A549 (cell line): ENCODE measurements around the gene CYB561D2. TPM values are rescaled to one million over a fixed set of nuclear protein-coding genes. Genes with fewer than 3 reads are reported as not detected.

Source experiments
- ATAC-seq, 2 experiments: fragments of 200-7000 bp in 1 of 2; fragments of >200 bp in 1 of 2; cut with Nextera tagmentation in 1 of 2; cut with Tn5 transposase in 1 of 2; 3 replicates each; pipeline versions ENCODE4 v1.8.0 to v1.9.1; 2018 to 2020; ENCODE audit warnings: mild to moderate bottlenecking in 1 of 2, moderate library complexity in 1 of 2
- CTCF ChIA-PET: fragments of 300-600 bp; sonication (Branson Sonifier 250); formaldehyde crosslinking; extraction: SDS; loops from one replicate; lab custom pipeline; 2021; ENCODE audit warnings: antibody characterized with exemption, inconsistent platforms; lab: Yijun Ruan, JAX
- POLR2A ChIA-PET: fragments of 350-600 bp; formaldehyde crosslinking; extraction: SDS; loops from one replicate; lab custom pipeline; 2021; ENCODE audit warnings: antibody characterized with exemption, inconsistent platforms; lab: Yijun Ruan, JAX
- DNase-seq, 2 experiments: peaks; one replicate each; pipeline versions ENCODE4 v3.0.0 to v3.0.0-alpha.2; 2011 to 2016; ENCODE audit warnings: low read depth in 1 of 2, low spot score in 1 of 2
- FAIRE-seq: peaks from 2 replicates; lab custom pipeline; 2011; peaks lifted over from hg19 to GRCh38; lab: Jason Lieb, UNC
- H3K27ac ChIP-seq, 2 experiments: fragments of >200 bp; sonication (Bioruptor Twin); formaldehyde crosslinking; 3 replicates each; pipeline ENCODE4 v1.5.1; 2016 to 2017
- H3K4me1 ChIP-seq: fragments of >200 bp; sonication (Bioruptor Twin); formaldehyde crosslinking; 3 replicates; pipeline ENCODE4 v1.6.1; 2016
- H3K4me2 ChIP-seq: fragments of >200 bp; sonication (Bioruptor Twin); formaldehyde crosslinking; 3 replicates; pipeline ENCODE4 v1.6.1; 2016
- H3K4me3 ChIP-seq: fragments of >200 bp; sonication (Bioruptor Twin); formaldehyde crosslinking; 3 replicates; pipeline ENCODE4 v1.5.1; 2016
- H3K9me3 ChIP-seq: fragments of >200 bp; sonication (Bioruptor Twin); formaldehyde crosslinking; 3 replicates; pipeline ENCODE4 v1.6.1; 2016
- BHLHE40 ChIP-seq: IDR thresholded peaks from 2 replicates; pipeline ENCODE4 v1.6.1; 2012; ENCODE audit warnings: low read depth, low read length, inconsistent platforms
- GATA3 ChIP-seq: IDR thresholded peaks from 2 replicates; pipeline ENCODE4 v1.6.1; 2012; ENCODE audit warnings: borderline replicate concordance
- HDAC2 ChIP-seq: fragments of 200-600 bp; sonication (generic); IDR thresholded peaks from 2 replicates; pipeline ENCODE4 v1.6.1; 2016
- HOXB13 ChIP-seq: fragments of 250-450 bp; sonication (Bioruptor Pico); IDR thresholded peaks from 2 replicates; pipeline ENCODE4 v1.5.0; 2020; ENCODE audit warnings: low read depth, mild to moderate bottlenecking, moderate library complexity
- JUN ChIP-seq, 2 experiments: fragments of >200 bp; sonication (Bioruptor Twin); formaldehyde crosslinking; IDR thresholded peaks; 2 replicates in 1 of 2; 3 replicates in 1 of 2; pipeline ENCODE4 v1.6.1; 2016 to 2017
- KDM5A ChIP-seq: fragments of 200-600 bp; sonication (generic); IDR thresholded peaks from 2 replicates; pipeline ENCODE4 v1.6.1; 2016; ENCODE audit warnings: antibody characterized with exemption, mild to moderate bottlenecking
- PHF8 ChIP-seq: fragments of 200-600 bp; sonication (generic); IDR thresholded peaks from 2 replicates; pipeline ENCODE4 v1.6.1; 2016; ENCODE audit warnings: low read depth, mild to moderate bottlenecking, antibody characterized with exemption, moderate library complexity, borderline replicate concordance
- POLR2A ChIP-seq: IDR thresholded peaks from 2 replicates; pipeline ENCODE4 v1.6.1; 2012; ENCODE audit warnings: mild to moderate bottlenecking, low read length
- RAD21 ChIP-seq, 2 experiments: fragments of >200 bp in 1 of 2; sonication (Bioruptor Twin) in 1 of 2; formaldehyde crosslinking in 1 of 2; IDR thresholded peaks in 1 of 2; conservative IDR thresholded peaks in 1 of 2; 2 replicates in 1 of 2; 3 replicates in 1 of 2; pipeline ENCODE4 v1.6.1; 2012 to 2018; ENCODE audit warnings: inconsistent platforms in 1 of 2
- RFX5 ChIP-seq: fragments of 450-650 bp; IDR thresholded peaks from 2 replicates; pipeline ENCODE4 v1.7.1; 2014; ENCODE audit warnings: antibody characterized with exemption, mild to moderate bottlenecking, moderate library complexity
- SREBF2 ChIP-seq: fragments of 450-650 bp; IDR thresholded peaks from 2 replicates; pipeline ENCODE4 v1.6.1; 2014; ENCODE audit warnings: mild to moderate bottlenecking, moderate library complexity
- TFCP2L1 ChIP-seq: fragments of 250-450 bp; sonication (Bioruptor Pico); IDR thresholded peaks from 2 replicates; pipeline ENCODE4 v1.5.0; 2021; ENCODE audit warnings: mild to moderate bottlenecking
- TP53 ChIP-seq: fragments of 250-450 bp; sonication (Bioruptor Pico); IDR thresholded peaks from 2 replicates; pipeline ENCODE4 v1.5.0; 2021; ENCODE audit warnings: mild to moderate bottlenecking, moderate library complexity
- ZC3H11A ChIP-seq: fragments of 450-650 bp; IDR thresholded peaks from 2 replicates; pipeline ENCODE4 v1.6.1; 2014; ENCODE audit warnings: antibody characterized with exemption, mild to moderate bottlenecking
- WGBS: methylation state at CpG from one replicate; pipeline ENCODE4 v1.1.6; 2017; ENCODE audit errors: missing lambda C conversion rate; 5-methylcytosine and 5-hydroxymethylcytosine counted together
- polyA plus RNA-seq, 4 experiments: library from polyadenylated mRNA; depleted of rRNA in 3 of 4; stranded (reverse); fragments of >200 nt; fragmentation: RNase III in 1 of 4; extraction: RNeasy Plus Mini Kit Qiagen cat#74134 plus additional on column Dnase treatment in 1 of 4; gene quantifications; 2 replicates in 3 of 4; 3 replicates in 1 of 4; pipeline ENCODE4 v1.2.3, GENCODE V29; 2011 to 2017
- TF ChIP-seq, protein P1 (sequence below): fragments of 250-450 bp; sonication (Bioruptor Pico); IDR thresholded peaks from 2 replicates; pipeline ENCODE4 v1.5.0; 2020; ENCODE audit warnings: low read depth, mild to moderate bottlenecking, moderate library complexity
- TF ChIP-seq, protein P2 (sequence below): fragments of >200 bp; sonication (Bioruptor Twin); formaldehyde crosslinking; IDR thresholded peaks from 3 replicates; pipeline ENCODE4 v1.5.1; 2016
- TF ChIP-seq, protein P3 (sequence below): fragments of 250-450 bp; sonication (Bioruptor Pico); IDR thresholded peaks from 2 replicates; pipeline ENCODE4 v1.5.0; 2021; ENCODE audit warnings: mild to moderate bottlenecking, moderate library complexity, borderline replicate concordance
- TF ChIP-seq, protein P4 (sequence below): IDR thresholded peaks from 2 replicates; pipeline ENCODE4 v1.6.1; 2012
- TF ChIP-seq, protein P5 (sequence below): fragments of 200-600 bp; sonication (generic); IDR thresholded peaks from 2 replicates; pipeline ENCODE4 v1.6.1; 2016; ENCODE audit warnings: antibody characterized with exemption, mild to moderate bottlenecking, moderate library complexity
- TF ChIP-seq, protein P6 (sequence below): IDR thresholded peaks from 2 replicates; pipeline ENCODE4 v1.6.1; 2012; ENCODE audit warnings: low read depth, borderline replicate concordance

CYB561D2 gene
- polyA plus RNA-seq, 2 of the 4 experiments (the other 2 are of a cell fraction) = 14.4 to 17.7 TPM

DNA sequence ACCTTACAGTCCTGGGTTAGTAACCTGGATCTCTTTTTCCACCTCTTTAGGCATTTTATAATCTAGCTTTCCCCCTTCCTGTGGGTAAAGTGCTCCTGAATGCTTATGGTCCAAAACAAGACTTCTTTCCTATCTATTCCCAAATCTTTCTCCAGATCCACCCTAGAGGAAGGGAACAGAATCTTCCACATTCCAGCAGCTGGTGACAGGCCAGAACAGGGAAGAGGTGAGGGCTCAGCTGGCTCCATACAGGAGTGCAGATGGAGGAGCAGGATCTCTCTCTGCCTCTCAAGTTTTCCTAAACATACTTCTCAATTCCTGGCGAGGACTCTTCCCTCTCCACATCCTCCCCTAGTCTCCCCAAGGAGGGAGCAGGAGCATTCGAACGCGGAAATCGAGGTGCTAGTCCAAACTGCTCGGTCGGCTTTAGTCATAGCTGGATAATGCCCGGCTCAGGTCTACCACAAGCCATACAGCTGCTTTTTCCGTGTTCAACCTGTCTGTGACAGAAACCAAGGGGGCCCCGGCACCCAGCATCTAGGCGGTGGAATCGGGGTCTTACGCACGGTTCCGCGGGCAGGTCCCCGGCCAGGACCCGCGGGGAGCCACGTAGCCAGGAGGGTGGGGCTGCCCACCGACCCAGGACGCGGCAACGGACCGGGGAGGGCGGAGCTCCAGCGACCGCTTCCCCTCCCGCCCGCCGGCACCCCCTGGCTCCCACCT, 14.0 kb upstream of the CYB561D2 start:
- peak overlapping the region; percentile 97 for H3K4me2 ChIP-seq
- DNase-seq (peak in 1 of 2 experiments; percentile 32), ATAC-seq (peak; percentile 27 to 76), FAIRE-seq (no peak)
- POLR2A ChIA-PET = interaction anchor here (0.9 to 2.0 kb wide), 12 partner anchors 8 to 275 kb away, joined by 3 to 27 read pairs (median 4); partner anchors contain the start of genes CISH, CYB561D2, HEMK1 and HYAL3
- 4% methylated on average over 8 of the region's 31 CpGs for WGBS
- CTCF ChIA-PET = interaction anchor here (1.2 to 6.2 kb wide), 5 partner anchors 11 to 213 kb away, joined by 3 to 56 read pairs (median 4); partner anchors contain the start of gene HYAL2
- H3K9me3 ChIP-seq = no peaks in the 10 kb centered on the region
- H3K4me3 ChIP-seq = peak overlapping the region; percentile 72
- H3K4me1 ChIP-seq = peaks cover 29% of the 10 kb centered on the region
- TF ChIP-seq ZC3H11A (no peak), GATA3 (0 out of 2 replicates have a peak, but pooled peaks have one; percentile 1), HOXB13 (CRISPR knock-in tag) (no peak), HDAC2 (no peak), KDM5A (no peak), SREBF2 (no peak), TFCP2L1 (no peak), RFX5 (no peak), TP53 (CRISPR knock-in tag) (no peak), JUN (IDR thresholded peaks at IDR 0.05) (0 out of 5 replicates have a peak, but pooled peaks of 1 of the 2 experiments have one; percentile 4)
- TF ChIP-seq, protein P1, sequence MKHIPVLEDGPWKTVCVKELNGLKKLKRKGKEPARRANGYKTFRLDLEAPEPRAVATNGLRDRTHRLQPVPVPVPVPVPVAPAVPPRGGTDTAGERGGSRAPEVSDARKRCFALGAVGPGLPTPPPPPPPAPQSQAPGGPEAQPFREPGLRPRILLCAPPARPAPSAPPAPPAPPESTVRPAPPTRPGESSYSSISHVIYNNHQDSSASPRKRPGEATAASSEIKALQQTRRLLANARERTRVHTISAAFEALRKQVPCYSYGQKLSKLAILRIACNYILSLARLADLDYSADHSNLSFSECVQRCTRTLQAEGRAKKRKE (CRISPR knock-in tag) = no peak
- TF ChIP-seq, protein P2, sequence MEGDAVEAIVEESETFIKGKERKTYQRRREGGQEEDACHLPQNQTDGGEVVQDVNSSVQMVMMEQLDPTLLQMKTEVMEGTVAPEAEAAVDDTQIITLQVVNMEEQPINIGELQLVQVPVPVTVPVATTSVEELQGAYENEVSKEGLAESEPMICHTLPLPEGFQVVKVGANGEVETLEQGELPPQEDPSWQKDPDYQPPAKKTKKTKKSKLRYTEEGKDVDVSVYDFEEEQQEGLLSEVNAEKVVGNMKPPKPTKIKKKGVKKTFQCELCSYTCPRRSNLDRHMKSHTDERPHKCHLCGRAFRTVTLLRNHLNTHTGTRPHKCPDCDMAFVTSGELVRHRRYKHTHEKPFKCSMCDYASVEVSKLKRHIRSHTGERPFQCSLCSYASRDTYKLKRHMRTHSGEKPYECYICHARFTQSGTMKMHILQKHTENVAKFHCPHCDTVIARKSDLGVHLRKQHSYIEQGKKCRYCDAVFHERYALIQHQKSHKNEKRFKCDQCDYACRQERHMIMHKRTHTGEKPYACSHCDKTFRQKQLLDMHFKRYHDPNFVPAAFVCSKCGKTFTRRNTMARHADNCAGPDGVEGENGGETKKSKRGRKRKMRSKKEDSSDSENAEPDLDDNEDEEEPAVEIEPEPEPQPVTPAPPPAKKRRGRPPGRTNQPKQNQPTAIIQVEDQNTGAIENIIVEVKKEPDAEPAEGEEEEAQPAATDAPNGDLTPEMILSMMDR = no peak
- TF ChIP-seq, protein P3, sequence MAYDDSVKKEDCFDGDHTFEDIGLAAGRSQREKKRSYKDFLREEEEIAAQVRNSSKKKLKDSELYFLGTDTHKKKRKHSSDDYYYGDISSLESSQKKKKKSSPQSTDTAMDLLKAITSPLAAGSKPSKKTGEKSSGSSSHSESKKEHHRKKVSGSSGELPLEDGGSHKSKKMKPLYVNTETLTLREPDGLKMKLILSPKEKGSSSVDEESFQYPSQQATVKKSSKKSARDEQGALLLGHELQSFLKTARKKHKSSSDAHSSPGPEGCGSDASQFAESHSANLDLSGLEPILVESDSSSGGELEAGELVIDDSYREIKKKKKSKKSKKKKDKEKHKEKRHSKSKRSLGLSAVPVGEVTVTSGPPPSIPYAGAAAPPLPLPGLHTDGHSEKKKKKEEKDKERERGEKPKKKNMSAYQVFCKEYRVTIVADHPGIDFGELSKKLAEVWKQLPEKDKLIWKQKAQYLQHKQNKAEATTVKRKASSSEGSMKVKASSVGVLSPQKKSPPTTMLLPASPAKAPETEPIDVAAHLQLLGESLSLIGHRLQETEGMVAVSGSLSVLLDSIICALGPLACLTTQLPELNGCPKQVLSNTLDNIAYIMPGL (CRISPR knock-in tag) = no peak
- TF ChIP-seq, protein P4, sequence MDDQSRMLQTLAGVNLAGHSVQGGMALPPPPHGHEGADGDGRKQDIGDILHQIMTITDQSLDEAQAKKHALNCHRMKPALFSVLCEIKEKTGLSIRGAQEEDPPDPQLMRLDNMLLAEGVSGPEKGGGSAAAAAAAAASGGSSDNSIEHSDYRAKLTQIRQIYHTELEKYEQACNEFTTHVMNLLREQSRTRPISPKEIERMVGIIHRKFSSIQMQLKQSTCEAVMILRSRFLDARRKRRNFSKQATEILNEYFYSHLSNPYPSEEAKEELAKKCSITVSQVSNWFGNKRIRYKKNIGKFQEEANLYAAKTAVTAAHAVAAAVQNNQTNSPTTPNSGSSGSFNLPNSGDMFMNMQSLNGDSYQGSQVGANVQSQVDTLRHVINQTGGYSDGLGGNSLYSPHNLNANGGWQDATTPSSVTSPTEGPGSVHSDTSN = no peak
- H3K27ac ChIP-seq = peak overlapping the region; percentile 92 to 98

DNA sequence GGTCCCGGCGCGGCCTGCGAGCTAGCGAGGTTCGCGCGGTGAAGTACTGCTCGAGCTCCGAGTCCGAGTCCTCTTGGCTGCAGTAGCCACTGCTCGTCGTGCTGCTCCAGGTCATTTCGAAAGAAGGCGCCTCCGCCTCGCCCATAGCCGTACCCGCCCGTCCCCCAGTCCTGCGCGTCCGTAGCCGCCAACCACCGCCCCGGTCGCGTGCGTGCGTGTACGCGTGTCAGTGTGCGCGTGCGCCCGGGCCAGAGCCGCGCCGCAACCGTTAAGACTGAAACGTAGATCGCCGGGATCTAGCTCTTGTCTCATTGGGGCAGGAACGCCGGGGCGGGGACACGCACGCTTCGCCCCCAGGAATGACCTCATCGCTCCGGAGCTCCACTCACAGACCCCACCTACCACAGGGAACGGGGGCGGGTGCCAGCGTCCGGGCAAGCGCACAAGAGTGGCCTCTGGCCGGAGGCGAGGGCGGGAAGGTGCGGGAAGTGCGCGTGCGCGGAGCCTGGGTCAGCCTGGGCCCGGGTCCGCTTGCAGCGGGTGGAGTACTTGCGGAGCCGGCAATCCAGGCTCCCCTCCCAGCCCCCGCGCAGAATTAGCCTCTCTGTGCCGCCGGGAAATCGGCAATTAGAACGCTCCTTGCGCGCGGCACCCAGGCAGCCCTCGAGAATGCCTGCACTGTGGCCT, 13.3 kb upstream of the CYB561D2 start:
- peak; percentile 91 to 93 for ATAC-seq
- no peak for FAIRE-seq
- TF ChIP-seq HOXB13 (CRISPR knock-in tag) = no peak
- TF ChIP-seq, protein P5, sequence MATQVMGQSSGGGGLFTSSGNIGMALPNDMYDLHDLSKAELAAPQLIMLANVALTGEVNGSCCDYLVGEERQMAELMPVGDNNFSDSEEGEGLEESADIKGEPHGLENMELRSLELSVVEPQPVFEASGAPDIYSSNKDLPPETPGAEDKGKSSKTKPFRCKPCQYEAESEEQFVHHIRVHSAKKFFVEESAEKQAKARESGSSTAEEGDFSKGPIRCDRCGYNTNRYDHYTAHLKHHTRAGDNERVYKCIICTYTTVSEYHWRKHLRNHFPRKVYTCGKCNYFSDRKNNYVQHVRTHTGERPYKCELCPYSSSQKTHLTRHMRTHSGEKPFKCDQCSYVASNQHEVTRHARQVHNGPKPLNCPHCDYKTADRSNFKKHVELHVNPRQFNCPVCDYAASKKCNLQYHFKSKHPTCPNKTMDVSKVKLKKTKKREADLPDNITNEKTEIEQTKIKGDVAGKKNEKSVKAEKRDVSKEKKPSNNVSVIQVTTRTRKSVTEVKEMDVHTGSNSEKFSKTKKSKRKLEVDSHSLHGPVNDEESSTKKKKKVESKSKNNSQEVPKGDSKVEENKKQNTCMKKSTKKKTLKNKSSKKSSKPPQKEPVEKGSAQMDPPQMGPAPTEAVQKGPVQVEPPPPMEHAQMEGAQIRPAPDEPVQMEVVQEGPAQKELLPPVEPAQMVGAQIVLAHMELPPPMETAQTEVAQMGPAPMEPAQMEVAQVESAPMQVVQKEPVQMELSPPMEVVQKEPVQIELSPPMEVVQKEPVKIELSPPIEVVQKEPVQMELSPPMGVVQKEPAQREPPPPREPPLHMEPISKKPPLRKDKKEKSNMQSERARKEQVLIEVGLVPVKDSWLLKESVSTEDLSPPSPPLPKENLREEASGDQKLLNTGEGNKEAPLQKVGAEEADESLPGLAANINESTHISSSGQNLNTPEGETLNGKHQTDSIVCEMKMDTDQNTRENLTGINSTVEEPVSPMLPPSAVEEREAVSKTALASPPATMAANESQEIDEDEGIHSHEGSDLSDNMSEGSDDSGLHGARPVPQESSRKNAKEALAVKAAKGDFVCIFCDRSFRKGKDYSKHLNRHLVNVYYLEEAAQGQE = no peak
- peak; percentile 67 for TF ChIP-seq POLR2A
- TF ChIP-seq BHLHE40 = peak; percentile 72
- TF ChIP-seq RAD21 (conservative IDR thresholded peaks at IDR 0.05 in 1 of 2, IDR thresholded peaks at IDR 0.05 in 1 of 2) = no peak
- TF ChIP-seq, protein P2 = no peak
- TF ChIP-seq, protein P6, sequence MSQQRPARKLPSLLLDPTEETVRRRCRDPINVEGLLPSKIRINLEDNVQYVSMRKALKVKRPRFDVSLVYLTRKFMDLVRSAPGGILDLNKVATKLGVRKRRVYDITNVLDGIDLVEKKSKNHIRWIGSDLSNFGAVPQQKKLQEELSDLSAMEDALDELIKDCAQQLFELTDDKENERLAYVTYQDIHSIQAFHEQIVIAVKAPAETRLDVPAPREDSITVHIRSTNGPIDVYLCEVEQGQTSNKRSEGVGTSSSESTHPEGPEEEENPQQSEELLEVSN = peak; percentile 91; the same call in 1 of the 2 replicates
- TF ChIP-seq GATA3 = peak; percentile 12; the same call in 1 of the 2 replicates
- TF ChIP-seq PHF8 = peak; percentile 65; the same call in 1 of the 2 replicates

More for the DNA sequence above, 13.3 kb upstream of the CYB561D2 start:
- peak overlapping the region; percentile 92 to 98 for H3K27ac ChIP-seq
- H3K4me1 ChIP-seq = peaks cover 29% of the 10 kb centered on the region
- H3K4me3 ChIP-seq = peak overlapping the region; percentile 72
- peak; percentile 97 to 98 for DNase-seq
- CTCF ChIA-PET = interaction anchor here (1.2 to 6.2 kb wide), 3 partner anchors 10 to 16 kb away, joined by 3 to 56 read pairs (median 15); partner anchors contain the start of gene HYAL2
- H3K4me2 ChIP-seq = peak overlapping the region; percentile 97
- 0% methylated on average over 4 of the region's 79 CpGs for WGBS
- POLR2A ChIA-PET = interaction anchor here (0.9 to 2.0 kb wide), 12 partner anchors 9 to 274 kb away, joined by 3 to 27 read pairs (median 4); partner anchors contain the start of genes CISH, CYB561D2, HEMK1 and HYAL3
- no peaks in the 10 kb centered on the region for H3K9me3 ChIP-seq
